ENCODE results near the gene SLIT3.
"Not testable (repeated sequence)": the region's sequence is repeated elsewhere in the genome, so short reads cannot be mapped to it uniquely, and the experiment has no call there.

Gene SLIT3

DNA sequence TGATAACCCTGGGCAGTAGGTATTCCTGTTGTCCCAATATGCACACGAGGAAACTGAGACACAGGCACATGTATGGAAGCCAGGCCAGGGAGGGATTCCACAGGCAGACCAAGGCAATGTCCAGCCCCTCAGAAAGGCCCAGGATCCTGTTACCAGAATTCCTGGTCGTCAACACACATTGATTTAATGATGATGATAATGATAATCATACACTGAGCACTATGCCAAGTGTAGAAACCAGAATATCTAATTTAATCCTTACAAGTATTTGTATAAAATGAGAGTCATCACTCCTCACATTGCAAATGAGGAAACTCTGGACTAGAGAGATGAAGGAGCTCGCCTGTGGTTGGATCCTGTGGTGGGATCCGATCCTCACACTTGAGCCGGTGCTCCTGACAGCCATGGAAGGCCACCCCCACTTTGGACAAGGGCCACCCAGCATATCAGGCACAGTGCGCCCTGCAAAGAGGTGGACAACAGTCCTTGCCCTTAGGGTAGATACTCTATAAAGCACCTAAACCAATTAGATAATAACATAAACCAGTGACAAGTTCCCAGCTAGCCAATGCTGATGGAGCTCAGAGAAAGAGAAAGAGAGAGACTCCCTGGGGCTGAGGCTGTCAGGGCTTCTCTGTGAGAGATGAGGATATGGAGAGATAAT lies 185.3 kb downstream of the SLIT3 start:
- Histone ChIP-seq H3K4me3 (ENCODE audit: low read depth, low read length) (no peak overlapping the region), H3K4me2 (ENCODE audit: low read length) (no peak overlapping the region)
- TF ChIP-seq, protein P1, sequence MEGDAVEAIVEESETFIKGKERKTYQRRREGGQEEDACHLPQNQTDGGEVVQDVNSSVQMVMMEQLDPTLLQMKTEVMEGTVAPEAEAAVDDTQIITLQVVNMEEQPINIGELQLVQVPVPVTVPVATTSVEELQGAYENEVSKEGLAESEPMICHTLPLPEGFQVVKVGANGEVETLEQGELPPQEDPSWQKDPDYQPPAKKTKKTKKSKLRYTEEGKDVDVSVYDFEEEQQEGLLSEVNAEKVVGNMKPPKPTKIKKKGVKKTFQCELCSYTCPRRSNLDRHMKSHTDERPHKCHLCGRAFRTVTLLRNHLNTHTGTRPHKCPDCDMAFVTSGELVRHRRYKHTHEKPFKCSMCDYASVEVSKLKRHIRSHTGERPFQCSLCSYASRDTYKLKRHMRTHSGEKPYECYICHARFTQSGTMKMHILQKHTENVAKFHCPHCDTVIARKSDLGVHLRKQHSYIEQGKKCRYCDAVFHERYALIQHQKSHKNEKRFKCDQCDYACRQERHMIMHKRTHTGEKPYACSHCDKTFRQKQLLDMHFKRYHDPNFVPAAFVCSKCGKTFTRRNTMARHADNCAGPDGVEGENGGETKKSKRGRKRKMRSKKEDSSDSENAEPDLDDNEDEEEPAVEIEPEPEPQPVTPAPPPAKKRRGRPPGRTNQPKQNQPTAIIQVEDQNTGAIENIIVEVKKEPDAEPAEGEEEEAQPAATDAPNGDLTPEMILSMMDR (IDR thresholded peaks at IDR 0.05) = no peak

DNA sequence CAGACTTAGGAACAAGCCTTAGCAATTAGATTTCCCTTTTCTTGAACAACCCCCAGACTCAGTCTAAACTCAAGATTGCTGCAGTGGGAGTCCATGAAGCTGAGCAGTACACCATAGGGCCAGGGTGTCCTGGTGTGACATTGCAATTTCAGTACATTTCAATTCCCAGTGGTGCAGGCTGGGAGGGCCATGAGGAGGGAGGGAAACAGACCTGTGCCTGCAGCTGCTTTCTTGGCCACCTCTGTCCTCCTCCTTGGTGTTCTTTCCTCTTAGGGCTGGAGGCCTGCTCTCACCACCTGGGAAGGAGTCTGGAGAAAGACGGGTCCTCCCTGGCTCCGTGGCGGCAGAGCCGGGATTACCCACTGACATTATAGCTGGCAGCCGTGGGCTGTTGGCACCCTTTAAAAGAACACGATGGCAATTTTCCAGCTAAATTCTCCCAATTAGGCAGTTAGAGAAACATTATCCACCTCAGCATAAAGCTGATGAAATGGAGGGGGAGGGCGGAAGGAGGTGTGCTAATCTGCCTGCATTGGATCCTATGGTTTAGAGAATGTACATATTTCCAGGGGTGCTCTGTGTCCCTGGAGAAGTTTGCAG lies 186.4 kb downstream of the SLIT3 start:
- H3K4me1 ChIP-seq = peaks cover 17% of the 10 kb centered on the region
- H3K9me3 ChIP-seq (ENCODE audit: control insufficient read depth, low read length) = no peaks in the 10 kb centered on the region
- H3K79me2 ChIP-seq = peaks cover 31% of the 10 kb centered on the region
- no peak overlapping the region for H2AFZ ChIP-seq
- H3K36me3 ChIP-seq (ENCODE audit: control insufficient read depth, insufficient read depth, low read length) = no peaks in the 10 kb centered on the region
- TF ChIP-seq, protein P1 (IDR thresholded peaks at IDR 0.05) = no peak
- H3K27me3 ChIP-seq (ENCODE audit: control insufficient read depth, insufficient read depth, low read length) = no peaks in the 10 kb centered on the region
- H3K27ac ChIP-seq = no peak overlapping the region
- no peak overlapping the region for H3K9ac ChIP-seq
- no peak overlapping the region for H3K4me2 ChIP-seq (ENCODE audit: low read length)
- H3K4me3 ChIP-seq (ENCODE audit: low read depth, low read length) = no peak overlapping the region

More for the DNA sequence above, 185.3 kb downstream of the SLIT3 start:
- H3K9me3 ChIP-seq (ENCODE audit: control insufficient read depth, low read length) = no peaks in the 10 kb centered on the region
- H3K27ac ChIP-seq = no peak overlapping the region
- H3K79me2 ChIP-seq = peaks cover 31% of the 10 kb centered on the region
- H3K4me1 ChIP-seq = peaks cover 19% of the 10 kb centered on the region
- no peak overlapping the region for H3K9ac ChIP-seq
- H3K27me3 ChIP-seq (ENCODE audit: control insufficient read depth, insufficient read depth, low read length) = no peaks in the 10 kb centered on the region
- H2AFZ ChIP-seq = no peak overlapping the region
- no peaks in the 10 kb centered on the region for H3K36me3 ChIP-seq (ENCODE audit: control insufficient read depth, insufficient read depth, low read length)

DNA sequence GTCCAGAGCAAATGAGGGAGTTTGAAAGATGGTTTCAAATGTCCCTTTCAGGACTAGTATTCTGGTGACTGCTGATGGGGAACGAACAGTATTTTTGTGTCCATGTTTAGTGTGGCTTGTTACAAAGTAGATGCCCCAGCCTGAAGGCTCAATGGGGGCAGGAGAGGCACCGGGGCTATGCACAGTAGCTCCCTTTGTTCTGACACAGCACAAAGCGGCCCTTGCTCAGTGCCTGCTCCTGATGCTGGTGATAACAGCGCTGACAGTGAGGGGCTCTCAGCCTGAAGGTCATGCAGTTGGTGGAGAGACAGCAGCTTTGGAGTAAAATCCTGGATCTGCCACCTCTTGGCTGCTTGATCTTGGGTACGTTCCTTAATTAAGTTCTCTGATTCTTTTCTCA lies 188.9 kb downstream of the SLIT3 start:
- Histone ChIP-seq H3K4me3 (ENCODE audit: low read depth, low read length) (no peak overlapping the region), H3K27ac (no peak overlapping the region), H3K27me3 (ENCODE audit: control insufficient read depth, insufficient read depth, low read length) (no peaks in the 10 kb centered on the region)

DNA sequence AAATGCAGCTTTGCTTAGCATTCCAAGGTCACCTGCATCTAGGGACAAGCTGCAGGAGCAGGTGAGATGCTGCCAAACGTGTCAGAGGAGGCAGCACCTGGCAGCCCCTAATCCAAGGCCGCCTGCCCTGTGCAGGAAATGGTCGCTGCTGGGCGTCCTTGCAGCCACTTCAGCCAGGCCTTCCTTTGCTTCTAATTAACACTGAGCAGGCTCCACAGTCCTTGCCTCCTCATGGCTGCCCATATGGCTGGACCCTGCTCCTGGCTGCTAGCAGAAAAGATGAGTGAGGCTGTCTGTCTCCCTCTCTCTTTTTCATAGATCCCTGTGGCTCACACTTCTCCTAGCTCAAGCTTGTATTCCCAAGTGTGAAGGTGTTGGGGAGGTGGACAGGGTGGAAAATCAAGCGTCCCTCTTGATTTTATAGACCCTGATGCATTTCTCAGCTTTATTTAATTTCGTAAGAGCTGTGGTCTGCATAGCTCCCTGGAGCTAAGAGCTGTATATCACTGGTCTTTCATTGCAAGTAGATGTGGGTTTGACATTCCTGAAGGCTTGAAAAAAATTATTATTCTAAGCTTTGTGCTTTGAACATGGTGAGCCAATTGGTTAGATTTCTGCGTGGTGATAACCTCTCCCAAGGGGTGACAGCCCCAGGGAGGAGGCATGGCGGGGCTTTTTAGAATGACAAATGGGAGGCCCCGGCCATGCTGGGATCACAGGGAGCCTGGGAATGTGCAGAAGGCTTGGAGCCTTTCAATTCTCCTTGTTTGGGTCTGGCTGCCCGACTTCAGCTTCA lies 193.8 kb downstream of the SLIT3 start:
- Histone ChIP-seq H3K27me3 (ENCODE audit: control insufficient read depth, insufficient read depth, low read length) (no peaks in the 10 kb centered on the region), H3K4me1 (peaks cover 19% of the 10 kb centered on the region), H3K36me3 (ENCODE audit: control insufficient read depth, insufficient read depth, low read length) (no peaks in the 10 kb centered on the region), H3K9ac (no peak overlapping the region), H3K9me3 (ENCODE audit: control insufficient read depth, low read length) (no peaks in the 10 kb centered on the region), H2AFZ (no peak overlapping the region), H3K27ac (peak overlapping the region; percentile 26), H3K79me2 (peaks cover 7% of the 10 kb centered on the region), H3K4me3 (ENCODE audit: low read depth, low read length) (no peak overlapping the region), H3K4me2 (ENCODE audit: low read length) (no peak overlapping the region)
- TF ChIP-seq, protein P1 (IDR thresholded peaks at IDR 0.05) = no peak

More for the DNA sequence above, 188.9 kb downstream of the SLIT3 start:
- H3K4me1 ChIP-seq = peaks cover 19% of the 10 kb centered on the region
- TF ChIP-seq, protein P1 (IDR thresholded peaks at IDR 0.05) = no peak
- peaks cover 21% of the 10 kb centered on the region for H3K79me2 ChIP-seq
- H3K9me3 ChIP-seq (ENCODE audit: control insufficient read depth, low read length) = no peaks in the 10 kb centered on the region
- no peaks in the 10 kb centered on the region for H3K36me3 ChIP-seq (ENCODE audit: control insufficient read depth, insufficient read depth, low read length)
- no peak overlapping the region for H2AFZ ChIP-seq
- H3K4me2 ChIP-seq (ENCODE audit: low read length) = no peak overlapping the region
- H3K9ac ChIP-seq = no peak overlapping the region

DNA sequence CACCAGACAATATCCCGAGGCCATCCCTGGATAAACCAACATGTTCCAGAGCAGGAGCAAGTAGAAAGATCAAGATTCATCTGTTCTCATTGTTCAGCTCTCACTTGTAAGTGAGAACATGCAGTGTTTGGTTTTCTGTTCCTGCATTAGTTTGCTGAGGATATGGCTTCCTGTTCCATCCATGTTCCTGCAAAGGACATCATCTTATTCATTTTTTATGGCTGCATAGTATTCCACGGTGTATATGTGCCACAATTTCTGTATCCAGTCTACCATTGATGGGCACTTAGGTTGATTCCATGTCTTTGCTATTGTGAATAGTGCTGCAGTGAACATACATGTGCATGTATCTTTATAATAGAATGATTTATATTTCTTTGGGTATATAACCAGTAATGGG lies 195.4 kb downstream of the SLIT3 start:
- H3K9ac ChIP-seq; H3K27ac ChIP-seq; H3K27me3 ChIP-seq (ENCODE audit: control insufficient read depth, insufficient read depth, low read length); H3K36me3 ChIP-seq (ENCODE audit: control insufficient read depth, insufficient read depth, low read length); H3K4me2 ChIP-seq (ENCODE audit: low read length); H2AFZ ChIP-seq; H3K4me3 ChIP-seq (ENCODE audit: low read depth, low read length); H3K9me3 ChIP-seq (ENCODE audit: control insufficient read depth, low read length): not testable (repeated sequence)
- Histone ChIP-seq H3K4me1 (peaks cover 28% of the 10 kb centered on the region), H3K79me2 (peaks cover 12% of the 10 kb centered on the region)
